Liver (tissue), 5 donors: ENCODE data around the gene CACNA1E. TPM values are rescaled to one million over a fixed set of nuclear protein-coding genes. Genes with fewer than 3 reads are reported as not detected.

Experiments used
- polyA plus RNA-seq, 2 donors: library from polyadenylated mRNA; stranded (reverse) in 1 of 2; unstranded in 1 of 2; fragments of 200-250 nt in 1 of 2; fragments of >200 nt in 1 of 2; fragmentation: Nextera tagmentation in 1 of 2; extraction: Ambion mirVana in 1 of 2; gene quantifications; one replicate each; pipeline versions ENCODE4 v1.2.1 to v1.2.3, GENCODE V29; 2013 to 2015
- small RNA-seq: library from RNA; depleted of rRNA; stranded (forward); fragments of <200 nt; gene quantifications from one replicate; pipeline ENCODE3, GENCODE V24; 2014
- total RNA-seq, 2 donors: library from RNA; depleted of rRNA; stranded (reverse); fragments of >200 nt; gene quantifications; one replicate each; pipeline ENCODE4 v1.2.3, GENCODE V29; 2014
- donor health status: healthy.
- donor health status: healthy.
- donor health status: healthy.

The CACNA1E gene
- total and polyA plus RNA-seq, 4 donors: under 0.01 to 0.08 (median 0.01) TPM; not detected in 1

Small RNAs within 50 kb of the gene (small RNA-seq; reads per million reads assigned to genes)
- not detected for gene RF00017
- not detected for gene RNA5SP70
